K562 (cell line): Measurements from ENCODE around the gene FOXK2. TPM values are rescaled to one million over a fixed set of nuclear protein-coding genes. Genes with fewer than 3 reads are reported as not detected.

Source experiments
- ATAC-seq: fragments of 200-7000 bp; cut with Tn5 transposase; 3 replicates; pipeline ENCODE4 v1.9.1; 2020; ENCODE audit warnings: moderate library complexity
- BruUV-seq: library from RNA; stranded (reverse); fragments of 400-500 nt; replicated peaks from 2 replicates; lab custom pipeline; 2021; lab: Mats Ljungman, UMichigan
- CTCF ChIA-PET: fragments of 300-600 bp; formaldehyde crosslinking; extraction: SDS; loops from one replicate; lab custom pipeline; 2021; ENCODE audit warnings: low intra/inter-chr PET ratio; lab: Yijun Ruan, JAX
- POLR2A ChIA-PET: fragments of 300-600, 350-650 bp; sonication (Branson Sonifier 250); formaldehyde crosslinking; extraction: SDS; loops from one replicate; lab custom pipeline; 2021; ENCODE audit warnings: antibody characterized with exemption, inconsistent platforms; lab: Yijun Ruan, JAX
- DNase-seq, 4 experiments: peaks; one replicate each; pipeline versions ENCODE4 v3.0.0 to v3.0.0-alpha.2; 2011 to 2018; ENCODE audit warnings: low spot score in 3 of 4, mixed read lengths in 3 of 4; ENCODE audit errors: extremely low read depth in 1 of 4
- FAIRE-seq: peaks from 2 replicates; lab custom pipeline; 2011; peaks lifted over from hg19 to GRCh38; lab: Jason Lieb, UNC
- H2AFZ ChIP-seq: 2 replicates; pipeline ENCODE4 v1.6.0; 2011; ENCODE audit warnings: low read depth, low read length, control low read depth, inconsistent platforms
- H3K27ac ChIP-seq: fragments of 200-600 bp; 3 replicates; pipeline ENCODE4 v1.8.0; 2011; ENCODE audit warnings: low read depth, mild to moderate bottlenecking, control low read depth, inconsistent platforms, low read length, moderate library complexity, mixed read lengths; ENCODE audit errors: extremely low read depth
- H3K27me3 ChIP-seq, 2 experiments: fragments of 300-600 bp in 1 of 2; 2 replicates in 1 of 2; 3 replicates in 1 of 2; pipeline versions ENCODE4 v1.6.0 to v1.8.0; 2011; ENCODE audit warnings: inconsistent platforms in 2 of 2, low read length in 2 of 2, mild to moderate bottlenecking in 1 of 2, mixed read lengths in 1 of 2, moderate library complexity in 1 of 2; ENCODE audit not compliant: control insufficient read depth in 2 of 2, insufficient read depth in 2 of 2
- H3K36me3 ChIP-seq: fragments of 300-600 bp; 3 replicates; pipeline ENCODE4 v1.8.0; 2011; ENCODE audit warnings: mild to moderate bottlenecking, low read length, inconsistent platforms; ENCODE audit not compliant: control insufficient read depth, insufficient read depth
- H3K4me1 ChIP-seq, 2 experiments: fragments of 200-600 bp in 1 of 2; replicated peaks in 1 of 2; 2 replicates in 1 of 2; 3 replicates in 1 of 2; pipeline versions ENCODE4 v1.5.1 to v1.8.0; 2011; ENCODE audit warnings: inconsistent platforms in 2 of 2, low read length in 2 of 2, mild to moderate bottlenecking in 1 of 2, mixed read lengths in 1 of 2, moderate library complexity in 1 of 2; ENCODE audit not compliant: control insufficient read depth in 2 of 2, insufficient read depth in 2 of 2
- H3K4me2 ChIP-seq: 2 replicates; pipeline ENCODE4 v1.6.1; 2011; ENCODE audit warnings: low read length, control low read depth, inconsistent platforms, mixed read lengths; ENCODE audit not compliant: insufficient read depth
- H3K4me3 ChIP-seq: fragments of 200-600 bp; sonication (generic), shearing (Covaris generic); 2 replicates; pipeline ENCODE4 v1.5.1; 2016; ENCODE audit warnings: control low read depth, inconsistent platforms
- H3K79me2 ChIP-seq: fragments of 200-600 bp; 3 replicates; pipeline ENCODE4 v1.8.0; 2011; ENCODE audit warnings: low read length, inconsistent platforms; ENCODE audit not compliant: control insufficient read depth, insufficient read depth
- H3K9ac ChIP-seq, 2 experiments: 2 replicates each; pipeline versions ENCODE4 v1.6.0 to v1.6.1; 2011; ENCODE audit warnings: low read depth in 2 of 2, low read length in 2 of 2, control low read depth in 1 of 2, inconsistent platforms in 1 of 2, mild to moderate bottlenecking in 1 of 2, mixed read lengths in 1 of 2; ENCODE audit not compliant: insufficient read depth in 1 of 2
- H3K9me1 ChIP-seq: one replicate; pipeline ENCODE4 v1.6.0; 2011; ENCODE audit warnings: inconsistent platforms, mild to moderate bottlenecking, low read length, moderate library complexity; ENCODE audit not compliant: control insufficient read depth, insufficient read depth
- H3K9me3 ChIP-seq: replicated peaks from 2 replicates; pipeline ENCODE4 v1.5.1; 2011; ENCODE audit warnings: low read depth, low read length, inconsistent platforms; ENCODE audit not compliant: control insufficient read depth, insufficient read depth
- H4K20me1 ChIP-seq: replicated peaks from 2 replicates; pipeline ENCODE4 v1.6.1; 2011; ENCODE audit warnings: low read length, inconsistent platforms, mixed read lengths; ENCODE audit not compliant: control insufficient read depth, insufficient read depth
- ELF2 ChIP-seq: fragments of 250-450 bp; sonication (Bioruptor Pico); IDR thresholded peaks from 2 replicates; pipeline ENCODE4 v1.5.0; 2021; ENCODE audit warnings: mild to moderate bottlenecking
- FOXK2 ChIP-seq, 2 experiments: fragments of 450-650 bp; IDR thresholded peaks in 1 of 2; conservative IDR thresholded peaks in 1 of 2; 2 replicates each; pipeline ENCODE4 v1.6.1; 2016; ENCODE audit warnings: low read depth in 2 of 2, mild to moderate bottlenecking in 1 of 2
- JUNB ChIP-seq: fragments of 450-650 bp; formaldehyde crosslinking; conservative IDR thresholded peaks from 2 replicates; pipeline ENCODE4 v1.4.0; 2020; ENCODE audit warnings: mild to moderate bottlenecking
- MAFG ChIP-seq: fragments of 450-650 bp; conservative IDR thresholded peaks from 2 replicates; pipeline ENCODE4 v1.6.1; 2016; ENCODE audit warnings: missing genetic modification characterization, missing compliant biosample characterization
- MECOM ChIP-seq: fragments of 250-450 bp; sonication (Bioruptor Pico); IDR thresholded peaks from 2 replicates; pipeline ENCODE4 v1.8.0; 2022; ENCODE audit warnings: inconsistent platforms
- MEF2A ChIP-seq: IDR thresholded peaks from 2 replicates; pipeline ENCODE4 v1.6.1; 2011; ENCODE audit warnings: low read depth, mild to moderate bottlenecking, low read length, moderate library complexity; ENCODE audit not compliant: control insufficient read depth
- RBFOX2 ChIP-seq: fragments of 200-400 bp; formaldehyde crosslinking; IDR thresholded peaks from 2 replicates; pipeline ENCODE4 v1.6.1; 2017; ENCODE audit warnings: low read depth, mild to moderate bottlenecking, low read length, moderate library complexity
- RBM14 ChIP-seq: fragments of 200-400 bp; formaldehyde crosslinking; IDR thresholded peaks from 2 replicates; pipeline ENCODE4 v1.6.1; 2018; ENCODE audit warnings: low read depth, mild to moderate bottlenecking, low read length, moderate library complexity, borderline replicate concordance; ENCODE audit not compliant: insufficient read depth
- SNIP1 ChIP-seq: fragments of 450-650 bp; IDR thresholded peaks from 2 replicates; pipeline ENCODE4 v1.7.1; 2017; ENCODE audit warnings: low read depth, mild to moderate bottlenecking
- TAL1 ChIP-seq: fragments of 450-650 bp; IDR thresholded peaks from 2 replicates; pipeline ENCODE4 v1.6.1; 2016; ENCODE audit warnings: mild to moderate bottlenecking
- TCF15 ChIP-seq: fragments of 250-450 bp; sonication (Bioruptor Pico); IDR thresholded peaks from 2 replicates; pipeline ENCODE4 v1.8.0; 2022; ENCODE audit warnings: moderate library complexity, mild to moderate bottlenecking, inconsistent platforms
- XRCC3 ChIP-seq: fragments of 450-650 bp; IDR thresholded peaks from 2 replicates; pipeline ENCODE4 v1.6.1; 2017; ENCODE audit warnings: mild to moderate bottlenecking, moderate library complexity
- ZNF239 ChIP-seq: fragments of 250-450 bp; sonication (Bioruptor Pico); IDR thresholded peaks from 2 replicates; pipeline ENCODE4 v1.4.0; 2020; ENCODE audit warnings: mild to moderate bottlenecking
- ZNF644 ChIP-seq: fragments of 200-800 bp; sonication (Bioruptor generic); IDR thresholded peaks from 2 replicates; pipeline ENCODE4 v1.6.1; 2016; ENCODE audit warnings: low read depth, missing genetic modification characterization, missing compliant biosample characterization
- WGBS: fragments of 100-300 bp; shearing (Covaris generic); methylation state at CpG from one replicate; pipeline ENCODE4 v1.1.6; 2016; ENCODE audit warnings: low coverage, mixed read lengths; ENCODE audit not compliant: insufficient coverage; ENCODE audit errors: missing lambda C conversion rate; 5-methylcytosine and 5-hydroxymethylcytosine counted together
- in situ Hi-C: fragments of 300-500 bp; cut with MboI; formaldehyde crosslinking; loops from 4 replicates; pipeline ENCODE4 v1.15.0; 2018; ENCODE audit warnings: inconsistent platforms, mixed read lengths
- intact Hi-C: fragments of 100-400 bp; cut with micrococcal nuclease; formaldehyde crosslinking; loops from 2 replicates; pipeline ENCODE4 v1.14.2; 2022
- polyA plus RNA-seq, 8 experiments: library from polyadenylated mRNA; depleted of rRNA in 4 of 8; stranded (reverse) in 5 of 8; unstranded in 3 of 8; fragments of >200 nt; fragmentation: Nextera tagmentation in 2 of 8; fragmentation: Illumina TruSeq in 1 of 8; extraction: Ambion mirVana in 2 of 8; extraction: Trizol in 1 of 8; gene quantifications; 2 replicates each; pipeline versions ENCODE4 v1.2.1 to v1.2.3, GENCODE V29; 2011 to 2014; ENCODE audit warnings: inconsistent platforms in 1 of 8, missing spikeins in 1 of 8
- total RNA-seq, 7 experiments: library from RNA; depleted of rRNA in 6 of 7; stranded (reverse); fragments of >200 nt in 6 of 7; fragmentation: Illumina TruSeq in 2 of 7; extraction: Trizol in 2 of 7; gene quantifications; 2 replicates each; pipeline versions ENCODE4 v1.2.1 to v1.2.3, GENCODE V29; 2011 to 2021; ENCODE audit warnings: low replicate concordance in 1 of 7
- TF ChIP-seq, protein P1 (sequence below): fragments of 450-650 bp; IDR thresholded peaks from 2 replicates; pipeline ENCODE4 v1.6.1; 2014; ENCODE audit warnings: low read depth, mild to moderate bottlenecking, moderate library complexity, borderline replicate concordance
- TF ChIP-seq, protein P2 (sequence below): fragments of 250-450 bp; sonication (Bioruptor Pico); IDR thresholded peaks from 2 replicates; pipeline ENCODE4 v1.5.0; 2021; ENCODE audit warnings: mild to moderate bottlenecking, borderline replicate concordance

Gene FOXK2
- total and polyA plus RNA-seq, 9 of the 15 experiments (the other 6 are each of a cell fraction or from before 2014, with no cell fraction given): 3.0 to 86.0 (median 44.1) TPM

DNA sequence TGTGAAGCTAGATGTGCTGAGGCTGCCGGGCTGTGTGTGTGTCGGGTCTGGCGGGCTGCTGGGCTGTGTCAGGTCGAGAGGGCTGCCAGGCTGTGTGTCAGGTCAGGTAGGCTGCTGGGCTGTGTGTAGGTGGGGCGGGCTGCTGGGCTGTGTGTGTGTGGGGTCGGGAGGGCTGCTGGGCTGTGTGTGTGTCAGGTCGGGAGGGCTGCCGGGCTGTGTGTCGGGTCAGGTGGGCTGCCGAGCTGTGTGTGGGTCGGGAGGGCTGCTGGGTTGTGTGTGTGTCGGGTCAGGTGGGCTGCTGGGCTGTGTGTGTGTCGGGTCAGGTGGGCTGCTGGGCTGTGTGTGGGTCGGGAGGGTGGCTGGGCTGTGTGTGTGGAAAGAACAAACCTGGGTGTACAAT is 120.1 kb downstream of the FOXK2 start (continued):
- TF ChIP-seq MAFG (tag) (no peak), JUNB (CRISPR knock-in tag) (no peak), RBFOX2 (peak; percentile 40), MECOM (CRISPR knock-in tag) (no peak), XRCC3 (no peak)

GRCh38 chr17:82640036-82640435 is 120.5 kb downstream of the FOXK2 start:
- BruUV-seq: no TSS peak
- in situ Hi-C loops (no loop called here), intact Hi-C loops (no loop called here)
- Histone ChIP-seq H4K20me1 (peaks cover 17% of the 10 kb centered on the region), H3K4me1 (peaks cover 0 to 5% of the 10 kb centered on the region in 2 experiments; a peak in 1 of 5 replicates), H3K27me3 (no peaks in the 10 kb centered on the region), H3K9ac (no peak overlapping the region), H3K4me2 (no peak overlapping the region), H3K36me3 (peaks cover 80% of the 10 kb centered on the region), H3K27ac (no peak overlapping the region), H3K79me2 (peaks cover 87% of the 10 kb centered on the region), H3K9me3 (no peaks in the 10 kb centered on the region), H3K9me1 (peaks cover 9% of the 10 kb centered on the region), H2AFZ (no peak overlapping the region), H3K4me3 (no peak overlapping the region)
- CTCF ChIA-PET: no interaction called here
- no peak for ATAC-seq
- FAIRE-seq: no peak
- POLR2A ChIA-PET: interaction anchor here (0.6 to 0.8 kb wide), 2 partner anchors 48 to 348 kb away, joined by 3 read pairs; no protein-coding TSS in a partner anchor
- DNase-seq: no peak
- WGBS: 97% methylated on average over 4 of the region's 5 CpGs
- TF ChIP-seq ZNF239 (CRISPR knock-in tag) (no peak), TCF15 (no peak), ELF2 (no peak), FOXK2 (conservative IDR thresholded peaks at IDR 0.05 in 1 of 2, IDR thresholded peaks at IDR 0.05 in 1 of 2; ENCODE audit: low read depth in 2 of 2) (no peak), RBM14 (no peak), ZNF644 (tag) (no peak), TAL1 (no peak), MEF2A (no peak), SNIP1 (no peak)
- TF ChIP-seq, protein P1, sequence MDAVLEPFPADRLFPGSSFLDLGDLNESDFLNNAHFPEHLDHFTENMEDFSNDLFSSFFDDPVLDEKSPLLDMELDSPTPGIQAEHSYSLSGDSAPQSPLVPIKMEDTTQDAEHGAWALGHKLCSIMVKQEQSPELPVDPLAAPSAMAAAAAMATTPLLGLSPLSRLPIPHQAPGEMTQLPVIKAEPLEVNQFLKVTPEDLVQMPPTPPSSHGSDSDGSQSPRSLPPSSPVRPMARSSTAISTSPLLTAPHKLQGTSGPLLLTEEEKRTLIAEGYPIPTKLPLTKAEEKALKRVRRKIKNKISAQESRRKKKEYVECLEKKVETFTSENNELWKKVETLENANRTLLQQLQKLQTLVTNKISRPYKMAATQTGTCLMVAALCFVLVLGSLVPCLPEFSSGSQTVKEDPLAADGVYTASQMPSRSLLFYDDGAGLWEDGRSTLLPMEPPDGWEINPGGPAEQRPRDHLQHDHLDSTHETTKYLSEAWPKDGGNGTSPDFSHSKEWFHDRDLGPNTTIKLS: no peak
- TF ChIP-seq, protein P2, sequence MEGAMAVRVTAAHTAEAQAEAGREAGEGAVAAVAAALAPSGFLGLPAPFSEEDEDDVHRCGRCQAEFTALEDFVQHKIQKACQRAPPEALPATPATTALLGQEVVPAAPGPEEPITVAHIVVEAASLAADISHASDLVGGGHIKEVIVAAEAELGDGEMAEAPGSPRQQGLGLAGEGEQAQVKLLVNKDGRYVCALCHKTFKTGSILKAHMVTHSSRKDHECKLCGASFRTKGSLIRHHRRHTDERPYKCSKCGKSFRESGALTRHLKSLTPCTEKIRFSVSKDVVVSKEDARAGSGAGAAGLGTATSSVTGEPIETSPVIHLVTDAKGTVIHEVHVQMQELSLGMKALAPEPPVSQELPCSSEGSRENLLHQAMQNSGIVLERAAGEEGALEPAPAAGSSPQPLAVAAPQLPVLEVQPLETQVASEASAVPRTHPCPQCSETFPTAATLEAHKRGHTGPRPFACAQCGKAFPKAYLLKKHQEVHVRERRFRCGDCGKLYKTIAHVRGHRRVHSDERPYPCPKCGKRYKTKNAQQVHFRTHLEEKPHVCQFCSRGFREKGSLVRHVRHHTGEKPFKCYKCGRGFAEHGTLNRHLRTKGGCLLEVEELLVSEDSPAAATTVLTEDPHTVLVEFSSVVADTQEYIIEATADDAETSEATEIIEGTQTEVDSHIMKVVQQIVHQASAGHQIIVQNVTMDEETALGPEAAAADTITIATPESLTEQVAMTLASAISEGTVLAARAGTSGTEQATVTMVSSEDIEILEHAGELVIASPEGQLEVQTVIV (CRISPR knock-in tag): no peak
